Osteoblast (primary cell): Measurements from ENCODE around the gene SRRT. TPM values are rescaled to one million over a fixed set of nuclear protein-coding genes. Genes with fewer than 3 reads are reported as not detected.
A peak's percentile ranks its signal among the peaks of the same experiment; 100 is the strongest.

Experiments used
- DNase-seq: peaks from one replicate; pipeline ENCODE4 v3.0.0; 2011; ENCODE audit warnings: low spot score, mixed read lengths; ENCODE audit not compliant: insufficient read length; ENCODE audit errors: missing footprints
- H2AFZ ChIP-seq: 2 replicates; pipeline ENCODE4 v1.6.0; 2011; ENCODE audit warnings: mild to moderate bottlenecking, low read length
- H3K27ac ChIP-seq: 2 replicates; pipeline ENCODE4 v1.5.1; 2011; ENCODE audit warnings: mild to moderate bottlenecking, low read depth, low read length, moderate library complexity
- H3K27me3 ChIP-seq: 2 replicates; pipeline ENCODE4 v1.6.0; 2012; ENCODE audit warnings: mild to moderate bottlenecking, control low read depth, inconsistent platforms, low read length, moderate library complexity; ENCODE audit not compliant: insufficient read depth
- H3K36me3 ChIP-seq: 2 replicates; pipeline ENCODE4 v1.5.1; 2011; ENCODE audit warnings: mild to moderate bottlenecking, low read length, control low read depth, moderate library complexity; ENCODE audit not compliant: insufficient read depth
- H3K4me1 ChIP-seq: 2 replicates; pipeline ENCODE4 v1.5.1; 2011; ENCODE audit warnings: mild to moderate bottlenecking, low read length, control low read depth, moderate library complexity; ENCODE audit not compliant: insufficient read depth
- H3K4me2 ChIP-seq: 2 replicates; pipeline ENCODE4 v1.6.0; 2011; ENCODE audit warnings: mild to moderate bottlenecking, low read length; ENCODE audit not compliant: insufficient read depth
- H3K4me3 ChIP-seq: fragments of 200-600 bp; sonication (generic); 3 replicates; pipeline ENCODE4 v1.5.1; 2012; ENCODE audit warnings: mild to moderate bottlenecking, low read length, inconsistent platforms; ENCODE audit not compliant: insufficient read depth
- H3K79me2 ChIP-seq: 2 replicates; pipeline ENCODE4 v1.6.0; 2012; ENCODE audit warnings: mild to moderate bottlenecking, low read length, control low read depth, inconsistent platforms; ENCODE audit not compliant: insufficient read depth
- H3K9me3 ChIP-seq: 2 replicates; pipeline ENCODE4 v1.5.1; 2011; ENCODE audit warnings: low read depth, low read length, control low read depth
- H4K20me1 ChIP-seq: 2 replicates; pipeline ENCODE4 v1.6.0; 2012; ENCODE audit warnings: mild to moderate bottlenecking, low read length, control low read depth; ENCODE audit not compliant: insufficient read depth
- CTCF ChIP-seq: IDR thresholded peaks from 2 replicates; pipeline ENCODE4 v1.5.1; 2011; ENCODE audit warnings: mild to moderate bottlenecking, low read depth, low read length, moderate library complexity; ENCODE audit errors: extremely low read depth
- total RNA-seq: library from RNA; depleted of rRNA; stranded (reverse); fragments of >200 nt; gene quantifications from 2 replicates; pipeline ENCODE4 v1.2.3, GENCODE V29; 2012

The SRRT gene
- total RNA-seq, 1 donor: 42.0 TPM

GRCh38 chr7:100890653-100891567 is 16.0 kb downstream of the SRRT start:
- peaks cover 34% of the 10 kb centered on the region for H3K79me2 ChIP-seq
- peak overlapping the region; percentile 74 for H3K4me3 ChIP-seq
- H3K4me1 ChIP-seq: peaks cover 22% of the 10 kb centered on the region
- peak overlapping the region; percentile 89 for H3K4me2 ChIP-seq
- H3K27ac ChIP-seq: no peak overlapping the region
- peaks cover 29% of the 10 kb centered on the region for H3K36me3 ChIP-seq
- peaks cover 16% of the 10 kb centered on the region for H3K27me3 ChIP-seq
- H2AFZ ChIP-seq: peak overlapping the region; percentile 93
- H4K20me1 ChIP-seq: peaks cover 4% of the 10 kb centered on the region
- TF ChIP-seq CTCF: no peak
- H3K9me3 ChIP-seq: no peaks in the 10 kb centered on the region
- DNase-seq: peak; percentile 69

- H2AFZ ChIP-seq: no peak overlapping the region
- TF ChIP-seq CTCF: no peak
- peak; percentile 79 for DNase-seq
- peaks cover 9% of the 10 kb centered on the region for H4K20me1 ChIP-seq
- no peak overlapping the region for H3K4me3 ChIP-seq
- H3K9me3 ChIP-seq: no peaks in the 10 kb centered on the region
- H3K4me1 ChIP-seq: peaks cover 22% of the 10 kb centered on the region
- no peak overlapping the region for H3K27ac ChIP-seq
- peaks cover 24% of the 10 kb centered on the region for H3K27me3 ChIP-seq
- H3K36me3 ChIP-seq: peaks cover 21% of the 10 kb centered on the region
- no peak overlapping the region for H3K4me2 ChIP-seq
- peaks cover 27% of the 10 kb centered on the region for H3K79me2 ChIP-seq
Observed at GRCh38 chr7:100891568-100892247, 16.8 kb downstream of the SRRT start.

GRCh38 chr7:100892364-100893317 is 17.7 kb downstream of the SRRT start:
- Histone ChIP-seq H3K9me3 (no peaks in the 10 kb centered on the region), H3K4me1 (peaks cover 22% of the 10 kb centered on the region), H2AFZ (no peak overlapping the region), H3K4me2 (no peak overlapping the region), H3K4me3 (no peak overlapping the region), H3K79me2 (peaks cover 18% of the 10 kb centered on the region), H4K20me1 (peaks cover 9% of the 10 kb centered on the region), H3K27me3 (peaks cover 29% of the 10 kb centered on the region), H3K36me3 (peaks cover 12% of the 10 kb centered on the region), H3K27ac (no peak overlapping the region)
- DNase-seq: peak; percentile 77
- TF ChIP-seq CTCF: no peak
